Natural killer cell treated with Interleukin-12 subunit alpha and Interleukin-12 subunit beta and Interleukin-15 and Interleukin-18, amount 100 ng/mL, for 72 hours (primary cell): ENCODE data around the gene FBXW4. TPM values are rescaled to one million over a fixed set of nuclear protein-coding genes. Genes with fewer than 3 reads are reported as not detected.
"Not testable (repeated sequence)": the region's sequence is repeated elsewhere in the genome, so short reads cannot be mapped to it uniquely, and the experiment has no call there.

Experiments
- ATAC-seq, 2 donors: fragments of 150-1000 bp; cut with Tn5 transposase in 1 of 2; sonication (Bioruptor Pico), chemical (Tn5 transposase) in 1 of 2; 2 replicates each; pipeline ENCODE4 v1.10.0; 2021
- DNase-seq: peaks from one replicate; pipeline ENCODE4 v3.0.0; 2022; ENCODE audit warnings: low spot score
- H3K27ac Mint-ChIP-seq, 2 donors: 1 replicate in 1 of 2; 2 replicates in 1 of 2; pipeline ENCODE4 v1.8.0; 2022; ENCODE audit warnings: mixed read lengths in 2 of 2, mild to moderate bottlenecking in 1 of 2, moderate library complexity in 1 of 2
- H3K27me3 Mint-ChIP-seq, 2 donors: 1 replicate in 1 of 2; 2 replicates in 1 of 2; pipeline ENCODE4 v1.8.0; 2022; ENCODE audit warnings: mixed read lengths in 2 of 2
- H3K36me3 Mint-ChIP-seq: one replicate; pipeline ENCODE4 v1.8.0; 2022; ENCODE audit warnings: mixed read lengths
- H3K4me1 Mint-ChIP-seq, 2 donors: 1 replicate in 1 of 2; 2 replicates in 1 of 2; pipeline ENCODE4 v1.8.0; 2022; ENCODE audit warnings: low read depth in 2 of 2, mixed read lengths in 2 of 2, mild to moderate bottlenecking in 1 of 2
- H3K4me3 Mint-ChIP-seq: one replicate; pipeline ENCODE4 v1.8.0; 2022; ENCODE audit warnings: mixed read lengths
- H3K9me3 Mint-ChIP-seq: 2 replicates; pipeline ENCODE4 v1.8.0; 2022; ENCODE audit warnings: mixed read lengths
- total RNA-seq, 2 donors: library from RNA; stranded (reverse); gene quantifications; one replicate each; pipeline ENCODE4 v1.2.3, GENCODE V29; 2022

FBXW4 gene
- total RNA-seq, 2 donors from 2014 or later, result 45.5 to 52.3 TPM

DNA sequence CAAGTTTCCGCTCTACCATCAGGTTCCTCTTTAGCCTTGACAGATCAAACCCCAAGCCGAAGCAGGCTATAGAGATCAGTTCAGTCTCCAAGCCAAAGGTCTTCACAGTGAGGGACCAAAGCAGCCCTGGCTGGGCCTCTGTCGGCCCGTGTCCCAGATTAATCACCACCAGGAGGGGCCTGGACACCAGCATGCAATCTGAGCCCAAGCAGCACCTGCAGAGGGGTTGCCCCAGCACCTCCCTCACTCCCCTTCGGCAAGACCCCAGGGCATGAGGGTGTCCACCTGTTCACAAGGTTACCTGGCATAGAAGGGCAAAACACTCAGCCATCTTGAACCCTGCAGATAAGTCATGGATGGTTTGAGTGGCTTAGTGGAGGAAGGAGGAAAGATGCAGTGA, 36.0 kb downstream of the FBXW4 start:
- H3K27ac Mint-ChIP-seq, result no peak overlapping the region
- no peak for ATAC-seq
- H3K36me3 Mint-ChIP-seq, result peaks cover 5% of the 10 kb centered on the region
- no peak for DNase-seq
- no peaks in the 10 kb centered on the region for H3K9me3 Mint-ChIP-seq
- no peak overlapping the region for H3K4me3 Mint-ChIP-seq
- H3K27me3 Mint-ChIP-seq, result no peaks in the 10 kb centered on the region
- peaks cover 0 to 17% of the 10 kb centered on the region in 2 donors for H3K4me1 Mint-ChIP-seq

DNA sequence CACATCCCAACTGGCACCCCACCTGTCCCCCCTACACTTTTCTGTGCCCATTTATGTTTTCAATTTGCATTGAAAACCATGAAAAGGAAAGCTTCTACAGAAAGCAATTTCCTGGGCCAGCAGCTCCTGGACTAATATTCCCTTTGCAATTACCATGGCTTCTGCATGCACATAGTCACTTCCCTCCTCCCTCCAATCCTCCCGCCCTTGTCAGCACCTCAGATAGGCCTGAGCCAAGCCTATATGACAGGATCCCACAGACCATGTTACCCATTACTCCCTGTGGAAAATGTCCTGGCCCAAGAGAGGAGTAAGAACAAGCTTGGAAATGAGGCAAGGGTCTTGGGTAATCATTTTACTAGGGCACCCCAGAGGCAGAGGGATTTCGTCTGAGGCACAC, 38.1 kb downstream of the FBXW4 start:
- Mint-ChIP-seq H3K27ac (no peak overlapping the region), H3K27me3 (no peaks in the 10 kb centered on the region), H3K4me3 (no peak overlapping the region), H3K36me3 (peaks cover 5% of the 10 kb centered on the region), H3K9me3 (no peaks in the 10 kb centered on the region), H3K4me1 (peaks cover 0 to 10% of the 10 kb centered on the region in 2 donors)
- DNase-seq (no peak), ATAC-seq (no peak)

DNA sequence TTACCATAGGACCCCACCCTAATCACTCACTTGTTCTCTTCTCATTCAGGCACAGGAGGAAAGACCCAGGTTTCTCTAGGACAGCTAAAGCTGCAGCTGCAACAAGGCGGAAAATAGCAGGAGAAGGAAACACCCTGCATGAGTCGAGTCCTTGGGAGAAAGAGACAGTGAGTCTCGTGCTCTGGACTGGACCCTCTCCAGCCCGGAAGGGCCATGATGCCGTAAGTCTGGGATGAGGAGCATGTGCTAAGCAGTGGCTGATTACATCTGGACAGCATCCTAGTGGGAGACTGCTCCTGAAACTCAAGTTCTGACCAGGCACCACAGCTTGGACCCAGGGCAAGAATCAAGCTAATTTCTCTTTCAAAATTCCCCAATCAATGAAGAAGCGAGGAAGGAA, 39.4 kb downstream of the FBXW4 start:
- no peaks in the 10 kb centered on the region for H3K9me3 Mint-ChIP-seq
- peak overlapping the region in 1 of 2 donors; percentile 18 for H3K27ac Mint-ChIP-seq
- no peaks in the 10 kb centered on the region for H3K27me3 Mint-ChIP-seq
- DNase-seq (no peak), ATAC-seq (no peak)
- H3K36me3 Mint-ChIP-seq, result peaks cover 5% of the 10 kb centered on the region
- peaks cover 0 to 12% of the 10 kb centered on the region in 2 donors for H3K4me1 Mint-ChIP-seq
- H3K4me3 Mint-ChIP-seq, result no peak overlapping the region

DNA sequence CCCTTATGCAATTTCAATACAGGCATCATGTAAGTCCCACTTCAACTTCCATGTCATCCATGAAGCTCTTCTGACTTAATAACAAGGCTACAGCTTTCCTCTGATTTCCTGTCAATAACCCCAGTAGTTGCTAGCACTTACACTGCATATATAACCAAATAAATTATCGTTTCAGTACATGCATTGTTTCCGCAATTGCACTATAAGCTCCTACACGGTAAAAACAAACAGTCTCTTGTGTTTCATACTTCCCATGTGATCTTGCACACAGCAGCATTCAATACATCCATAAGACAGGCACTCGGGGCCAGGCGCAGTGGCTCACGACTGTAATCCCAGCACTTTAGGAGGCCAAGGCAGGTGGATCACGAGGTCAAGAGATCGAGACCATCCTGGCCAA, 41.4 kb downstream of the FBXW4 start:
- H3K4me1 Mint-ChIP-seq, result peaks cover 0 to 18% of the 10 kb centered on the region in 2 donors
- H3K36me3 Mint-ChIP-seq, result peaks cover 5% of the 10 kb centered on the region
- ATAC-seq (no peak), DNase-seq (no peak)
- no peaks in the 10 kb centered on the region for H3K9me3 Mint-ChIP-seq
- H3K27ac Mint-ChIP-seq, result no peak overlapping the region
- no peak overlapping the region for H3K4me3 Mint-ChIP-seq
- no peaks in the 10 kb centered on the region for H3K27me3 Mint-ChIP-seq

DNA sequence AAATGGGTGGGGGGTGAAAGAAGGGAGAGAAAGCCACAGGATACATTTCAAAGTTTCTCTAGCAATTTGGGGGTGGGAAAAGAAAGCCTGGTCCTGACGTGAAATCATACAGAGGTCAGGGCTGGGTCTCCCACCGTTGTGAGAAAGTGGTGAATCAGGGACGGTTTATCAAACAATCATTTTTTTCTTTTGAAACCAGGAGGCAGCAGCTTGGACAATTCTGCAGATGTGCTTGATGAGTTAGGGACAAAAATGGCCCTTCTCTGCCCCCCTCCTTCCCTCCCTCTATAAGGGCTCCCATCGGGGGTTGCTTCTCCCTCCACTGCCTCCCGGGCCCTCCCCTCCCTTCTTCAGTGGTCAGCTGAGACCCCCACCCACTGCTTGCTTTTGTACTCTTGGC, 43.6 kb downstream of the FBXW4 start:
- Mint-ChIP-seq H3K27me3 (no peaks in the 10 kb centered on the region), H3K4me3 (no peak overlapping the region), H3K9me3 (no peaks in the 10 kb centered on the region), H3K36me3 (no peaks in the 10 kb centered on the region), H3K4me1 (peaks cover 0 to 16% of the 10 kb centered on the region in 2 donors), H3K27ac (no peak overlapping the region)
- ATAC-seq (no peak), DNase-seq (no peak)

- H3K27ac Mint-ChIP-seq, result no peak overlapping the region
- no peaks in the 10 kb centered on the region for H3K36me3 Mint-ChIP-seq
- H3K27me3 Mint-ChIP-seq, result no peaks in the 10 kb centered on the region
- ATAC-seq (no peak), DNase-seq (no peak)
- no peak overlapping the region for H3K4me3 Mint-ChIP-seq
- H3K4me1 Mint-ChIP-seq, result peaks cover 0 to 16% of the 10 kb centered on the region in 2 donors
- no peaks in the 10 kb centered on the region for H3K9me3 Mint-ChIP-seq
Observed at GRCh38 chr10:101650863-101651262, 44.1 kb downstream of the FBXW4 start.

DNA sequence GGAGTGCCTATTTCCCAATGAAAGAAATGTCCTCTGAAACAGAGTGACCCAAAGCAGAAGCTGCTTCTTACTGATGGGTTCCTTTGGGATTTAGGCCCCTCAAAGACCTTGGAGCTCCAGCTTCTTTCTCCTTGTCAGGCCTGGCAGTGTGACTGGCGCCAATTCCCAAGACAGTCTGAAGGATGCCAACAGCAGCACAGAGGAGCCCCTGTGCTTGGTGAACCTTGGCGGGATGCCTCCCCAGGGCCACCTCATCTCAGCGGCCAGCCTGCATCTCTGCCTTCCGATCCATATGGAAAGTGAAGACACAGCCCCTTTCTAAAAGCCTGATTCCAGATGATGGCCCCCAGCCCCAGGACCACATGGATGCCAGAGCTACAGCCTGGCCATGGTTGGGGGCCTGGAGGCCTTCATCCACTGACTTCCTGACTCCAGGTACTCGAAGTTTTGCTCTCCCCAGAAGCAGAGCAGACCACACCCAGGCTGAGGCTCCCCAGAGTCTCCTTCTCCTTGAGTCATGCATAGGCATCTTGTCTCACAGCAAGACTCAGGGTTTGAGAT, 45.4 kb downstream of the FBXW4 start:
- H3K4me1 Mint-ChIP-seq, result peaks cover 0 to 17% of the 10 kb centered on the region in 2 donors

GRCh38 chr10:101647255-101647654, 47.7 kb downstream of the FBXW4 start:
- ATAC-seq (no peak), DNase-seq (no peak)
- H3K4me1 Mint-ChIP-seq, result peaks cover 4 to 26% of the 10 kb centered on the region in 2 donors
- no peaks in the 10 kb centered on the region for H3K27me3 Mint-ChIP-seq
- H3K27ac Mint-ChIP-seq, result no peak overlapping the region
- no peaks in the 10 kb centered on the region for H3K36me3 Mint-ChIP-seq
- no peaks in the 10 kb centered on the region for H3K9me3 Mint-ChIP-seq
- H3K4me3 Mint-ChIP-seq, result no peak overlapping the region

More for the DNA sequence above, 45.4 kb downstream of the FBXW4 start:
- H3K4me3 Mint-ChIP-seq, result no peak overlapping the region
- H3K27me3 Mint-ChIP-seq, result no peaks in the 10 kb centered on the region
- H3K27ac Mint-ChIP-seq, result no peak overlapping the region
- H3K36me3 Mint-ChIP-seq, result no peaks in the 10 kb centered on the region
- DNase-seq (no peak), ATAC-seq (no peak)
- H3K9me3 Mint-ChIP-seq, result no peaks in the 10 kb centered on the region

DNA sequence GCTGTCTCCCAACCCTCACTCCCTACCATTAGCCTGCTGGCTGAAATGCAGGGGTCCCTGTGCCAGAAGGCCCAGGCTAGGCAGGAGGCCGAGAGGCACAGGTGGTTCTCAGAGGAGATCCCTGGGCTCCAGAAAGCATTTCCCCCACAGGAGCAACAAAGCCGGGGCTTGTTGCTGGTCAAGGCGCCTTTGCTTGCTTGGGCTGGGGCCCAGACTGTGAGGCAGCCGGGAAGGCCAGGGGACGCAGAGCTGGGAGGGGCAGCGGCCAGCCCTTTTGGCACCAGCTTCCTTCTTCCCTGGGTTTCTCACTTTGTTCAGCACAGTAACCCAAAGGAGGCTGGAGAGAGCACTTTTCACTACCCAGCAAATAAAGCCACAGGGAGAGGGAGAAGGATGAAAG, 48.6 kb downstream of the FBXW4 start:
- Mint-ChIP-seq H3K4me1 (peaks cover 4 to 24% of the 10 kb centered on the region in 2 donors), H3K27me3 (no peaks in the 10 kb centered on the region), H3K27ac (no peak overlapping the region), H3K36me3 (no peaks in the 10 kb centered on the region), H3K9me3 (no peaks in the 10 kb centered on the region), H3K4me3 (no peak overlapping the region)
- ATAC-seq (no peak), DNase-seq (no peak)

- Mint-ChIP-seq H3K27ac (peak overlapping the region in 1 of 2 donors; percentile 58), H3K9me3 (no peaks in the 10 kb centered on the region), H3K4me3 (no peak overlapping the region), H3K4me1 (peaks cover 4 to 25% of the 10 kb centered on the region in 2 donors), H3K27me3 (no peaks in the 10 kb centered on the region), H3K36me3 (no peaks in the 10 kb centered on the region)
- ATAC-seq (no peak), DNase-seq (no peak)
Observed at GRCh38 chr10:101645659-101646058, 49.3 kb downstream of the FBXW4 start.

GRCh38 chr10:101644002-101644401, 51.0 kb downstream of the FBXW4 start:
- H3K4me1 Mint-ChIP-seq, result peaks cover 4 to 19% of the 10 kb centered on the region in 2 donors
- H3K36me3 Mint-ChIP-seq, result no peaks in the 10 kb centered on the region

GRCh38 chr10:101643546-101643945, 51.4 kb downstream of the FBXW4 start:
- no peak for DNase-seq
- Mint-ChIP-seq H3K27ac (no peak overlapping the region), H3K4me1 (peaks cover 4 to 19% of the 10 kb centered on the region in 2 donors), H3K36me3 (no peaks in the 10 kb centered on the region), H3K27me3 (no peaks in the 10 kb centered on the region), H3K4me3 (no peak overlapping the region), H3K9me3 (no peaks in the 10 kb centered on the region)
- no peak for ATAC-seq

More at GRCh38 chr10:101644002-101644401, 51.0 kb downstream of the FBXW4 start:
- Mint-ChIP-seq H3K9me3 (no peaks in the 10 kb centered on the region), H3K27ac (no peak overlapping the region), H3K27me3 (no peaks in the 10 kb centered on the region), H3K4me3 (no peak overlapping the region)
- ATAC-seq (no peak), DNase-seq (no peak)

GRCh38 chr10:101639141-101639900, 55.6 kb downstream of the FBXW4 start:
- Mint-ChIP-seq H3K27ac (peak overlapping the region in 1 of 2 donors; percentile 10), H3K27me3 (no peaks in the 10 kb centered on the region), H3K4me1 (peaks cover 4 to 13% of the 10 kb centered on the region in 2 donors), H3K36me3 (peaks cover 4% of the 10 kb centered on the region), H3K9me3 (no peaks in the 10 kb centered on the region), H3K4me3 (no peak overlapping the region)
- ATAC-seq (no peak), DNase-seq (no peak)

- peaks cover 10 to 17% of the 10 kb centered on the region in 2 donors for H3K4me1 Mint-ChIP-seq
- not testable (repeated sequence) for H3K4me3 Mint-ChIP-seq, H3K27me3 Mint-ChIP-seq, ATAC-seq, H3K9me3 Mint-ChIP-seq, DNase-seq, H3K36me3 Mint-ChIP-seq, H3K27ac Mint-ChIP-seq
Observed at GRCh38 chr10:101633510-101633909, 61.5 kb downstream of the FBXW4 start.
